ENCODE measurements around the gene MAPK8IP3.

DNA sequence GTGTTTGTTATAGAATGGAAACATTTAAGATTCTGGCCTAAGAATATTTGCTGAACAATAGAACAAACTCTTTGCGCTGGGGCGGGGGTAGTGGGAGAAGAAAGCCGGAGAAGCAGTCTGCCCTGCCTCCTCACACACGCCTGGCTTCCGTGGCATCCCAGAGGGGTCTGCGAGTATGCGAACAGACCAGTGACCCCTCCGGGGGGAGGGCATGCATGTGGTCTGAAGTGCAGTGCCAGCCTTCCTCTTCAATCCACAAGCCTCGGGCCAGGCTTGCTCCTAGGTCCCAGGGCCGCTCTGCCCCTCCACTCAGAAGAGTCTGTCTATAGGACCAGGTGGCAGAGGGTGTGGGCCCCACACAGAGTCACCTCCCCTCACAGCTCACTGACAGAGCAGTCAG, 101.6 kb downstream of the MAPK8IP3 start:
- TF ChIP-seq EZH2phosphoT487 (IDR thresholded peaks at IDR 0.05; ENCODE audit: low read depth) (no peak), CTCF (IDR thresholded peaks at IDR 0.05; ENCODE audit: low read depth, low read length) (no peak)
